Endothelial cell of umbilical vein (primary cell): ENCODE results near the gene OST4. TPM values are rescaled to one million over a fixed set of nuclear protein-coding genes. Genes with fewer than 3 reads are reported as not detected.

Source experiments
- BruUV-seq: library from RNA; stranded (reverse); fragments of 400-500 nt; replicated peaks from 2 replicates; lab custom pipeline; 2021; lab: Mats Ljungman, UMichigan
- CTCF ChIA-PET: fragments of 300-600, 350-600 bp; sonication (Branson Sonifier 250); formaldehyde crosslinking; loops from one replicate; lab custom pipeline; 2021; ENCODE audit warnings: antibody characterized with exemption, inconsistent platforms; lab: Charles Lee
- POLR2A ChIA-PET: fragments of 300-600, 350-600 bp; sonication (Branson Sonifier 250); formaldehyde crosslinking; loops from one replicate; lab custom pipeline; 2021; ENCODE audit warnings: antibody characterized with exemption, inconsistent platforms; lab: Charles Lee
- DNase-seq: peaks from one replicate; pipeline ENCODE4 v3.0.0-alpha.2; 2011; ENCODE audit warnings: low read depth, low spot score
- FAIRE-seq: peaks from 2 replicates; lab custom pipeline; 2011; peaks lifted over from hg19 to GRCh38; lab: Jason Lieb, UNC
- H2AFZ ChIP-seq: 2 replicates; pipeline ENCODE4 v1.6.0; 2012; ENCODE audit warnings: low read depth, low read length, control low read depth, inconsistent platforms
- H3K27ac ChIP-seq: 2 replicates; pipeline ENCODE4 v1.5.1; 2011; ENCODE audit warnings: low read depth, mild to moderate bottlenecking, control low read depth, low read length, moderate library complexity; ENCODE audit not compliant: insufficient read depth
- H3K27me3 ChIP-seq, 2 experiments: 2 replicates each; pipeline versions ENCODE4 v1.6.0 to v1.6.1; 2011; ENCODE audit warnings: low read length in 2 of 2, mixed read lengths in 1 of 2; ENCODE audit not compliant: control insufficient read depth in 2 of 2, insufficient read depth in 2 of 2
- H3K36me3 ChIP-seq, 2 experiments: 2 replicates in 1 of 2; 3 replicates in 1 of 2; pipeline ENCODE4 v1.5.1; 2011; ENCODE audit warnings: low read length in 2 of 2, mild to moderate bottlenecking in 1 of 2, moderate library complexity in 1 of 2; ENCODE audit not compliant: control insufficient read depth in 2 of 2, insufficient read depth in 2 of 2; ENCODE audit errors: extremely low read depth in 1 of 2
- H3K4me1 ChIP-seq: 3 replicates; pipeline ENCODE4 v1.5.1; 2011; ENCODE audit warnings: mild to moderate bottlenecking, low read length; ENCODE audit not compliant: control insufficient read depth, insufficient read depth; ENCODE audit errors: extremely low read depth
- H3K4me2 ChIP-seq: 2 replicates; pipeline ENCODE4 v1.6.1; 2011; ENCODE audit warnings: low read length, control low read depth, mixed read lengths; ENCODE audit not compliant: insufficient read depth
- H3K4me3 ChIP-seq, 3 experiments: fragments of 200-600 bp in 1 of 3; sonication (generic), shearing (Covaris generic) in 1 of 3; replicated peaks in 1 of 3; 2 replicates each; pipeline ENCODE4 v1.5.1; 2011 to 2016; ENCODE audit warnings: control low read depth in 3 of 3, low read length in 3 of 3, mild to moderate bottlenecking in 2 of 3, inconsistent platforms in 1 of 3, low read depth in 1 of 3, moderate library complexity in 1 of 3; ENCODE audit not compliant: insufficient read depth in 1 of 3
- H3K79me2 ChIP-seq: 2 replicates; pipeline ENCODE4 v1.6.0; 2012; ENCODE audit warnings: low read length, inconsistent platforms; ENCODE audit not compliant: control insufficient read depth, insufficient read depth
- H3K9ac ChIP-seq: replicated peaks from 2 replicates; pipeline ENCODE3; 2011; ENCODE audit warnings: low read length, control low read depth; ENCODE audit not compliant: insufficient read depth; ENCODE audit errors: extremely low read depth
- H3K9me1 ChIP-seq: replicated peaks from 3 replicates; pipeline ENCODE4 v1.6.0; 2011; ENCODE audit warnings: mild to moderate bottlenecking, low read length; ENCODE audit not compliant: control insufficient read depth, insufficient read depth; ENCODE audit errors: extremely low read depth
- H3K9me3 ChIP-seq: replicated peaks from 2 replicates; pipeline ENCODE4 v1.5.1; 2012; ENCODE audit warnings: low read length, inconsistent platforms; ENCODE audit not compliant: control insufficient read depth, insufficient read depth
- H4K20me1 ChIP-seq: replicated peaks from 2 replicates; pipeline ENCODE3; 2011; ENCODE audit warnings: mild to moderate bottlenecking, low read length; ENCODE audit not compliant: control insufficient read depth, insufficient read depth; ENCODE audit errors: extremely low read depth
- CTCF ChIP-seq, 2 donors: IDR thresholded peaks; 1 replicate in 1 of 2; 2 replicates in 1 of 2; pipeline ENCODE4 v1.5.1; 2011; ENCODE audit warnings: low read length in 2 of 2, mild to moderate bottlenecking in 2 of 2, moderate library complexity in 2 of 2, control low read depth in 1 of 2, inconsistent platforms in 1 of 2, low read depth in 1 of 2; ENCODE audit not compliant: insufficient read depth in 1 of 2; ENCODE audit errors: extremely low read depth in 1 of 2
- EZH2 ChIP-seq: IDR thresholded peaks from 2 replicates; pipeline ENCODE4 v1.6.1; 2012; ENCODE audit warnings: borderline replicate concordance, low read depth, mild to moderate bottlenecking, moderate library complexity, low read length, inconsistent platforms; ENCODE audit not compliant: severe bottlenecking
- FOS ChIP-seq: IDR thresholded peaks from 2 replicates; pipeline ENCODE4 v1.6.1; 2011; ENCODE audit warnings: mild to moderate bottlenecking, low read length, moderate library complexity, borderline replicate concordance; ENCODE audit not compliant: insufficient read depth
- GATA2 ChIP-seq: IDR thresholded peaks from 2 replicates; pipeline ENCODE4 v1.7.0; 2011; ENCODE audit warnings: low read depth, mild to moderate bottlenecking, moderate library complexity, mixed read lengths, low read length; ENCODE audit not compliant: insufficient read length, insufficient read depth
- JUN ChIP-seq: IDR thresholded peaks from 2 replicates; pipeline ENCODE4 v1.6.1; 2011; ENCODE audit warnings: borderline replicate concordance, low read depth; ENCODE audit not compliant: insufficient read length, insufficient read depth
- MYC ChIP-seq: IDR thresholded peaks from one replicate; pipeline ENCODE4 v1.6.1; 2011; ENCODE audit warnings: mild to moderate bottlenecking, low read depth, low read length
- POLR2A ChIP-seq: IDR thresholded peaks from 2 replicates; pipeline ENCODE4 v1.6.1; 2012; ENCODE audit warnings: low read depth, mild to moderate bottlenecking, control low read depth, low read length
- POLR2AphosphoS5 ChIP-seq: IDR thresholded peaks from 2 replicates; pipeline ENCODE4 v1.6.1; 2012; ENCODE audit warnings: low read depth, mild to moderate bottlenecking, control low read depth, low read length, moderate library complexity; ENCODE audit not compliant: insufficient read depth
- dilution Hi-C: fragments of 300-500 bp; cut with MboI; formaldehyde crosslinking; loops from one replicate; pipeline ENCODE4 v1.15.0; 2019; ENCODE audit warnings: low sequenced_read_pairs; ENCODE audit not compliant: extremely low pct_ligation_motif_present
- intact Hi-C: fragments of 100-400 bp; cut with micrococcal nuclease; formaldehyde crosslinking; loops from one replicate; pipeline ENCODE4 v1.10.0; 2022
- polyA plus RNA-seq, 4 experiments: library from polyadenylated mRNA; depleted of rRNA in 3 of 4; stranded (reverse) in 3 of 4; unstranded in 1 of 4; fragments of >200 nt; gene quantifications; 2 replicates each; pipeline versions ENCODE4 v1.2.1 to v1.2.3, GENCODE V29; 2011 to 2012; ENCODE audit warnings: missing spikeins in 1 of 4
- total RNA-seq: library from RNA; stranded (reverse); gene quantifications from 2 replicates; pipeline ENCODE4 v1.2.3, GENCODE V29; 2021

OST4 gene
- total and polyA plus RNA-seq, 2 donors (not counting 3 experiments of a cell fraction or from before 2014, with no cell fraction given) = 415 to 1,189 TPM

GRCh38 chr2:27102329-27102728 is 30.9 kb upstream of the OST4 start:
- no peaks in the 10 kb centered on the region for H3K27me3 ChIP-seq
- no peak for FAIRE-seq
- ChIA-PET CTCF (interaction anchor here (0.7 to 8.2 kb wide), 7 partner anchors 14 to 201 kb away, joined by 3 to 152 read pairs (median 5); partner anchors contain the start of gene ABHD1), POLR2A (no interaction called here)
- no peak overlapping the region for H3K9ac ChIP-seq
- H3K4me1 ChIP-seq = no peaks in the 10 kb centered on the region
- no peak for DNase-seq
- intact Hi-C loops (no loop called here), dilution Hi-C loops (no loop called here)
- no peak overlapping the region for H3K27ac ChIP-seq
- H3K36me3 ChIP-seq = no peaks in the 10 kb centered on the region
- no peak overlapping the region for H3K4me2 ChIP-seq
- no TSS peak for BruUV-seq
- TF ChIP-seq FOS (no peak), MYC (no peak), POLR2AphosphoS5 (no peak), POLR2A (no peak)
- no peak overlapping the region for H3K4me3 ChIP-seq
- H3K79me2 ChIP-seq = no peaks in the 10 kb centered on the region
- no peaks in the 10 kb centered on the region for H4K20me1 ChIP-seq
- H3K9me1 ChIP-seq = no peaks in the 10 kb centered on the region
- H3K9me3 ChIP-seq = no peaks in the 10 kb centered on the region
- H2AFZ ChIP-seq = no peak overlapping the region

GRCh38 chr2:27100036-27100435 is 28.6 kb upstream of the OST4 start:
- no peaks in the 10 kb centered on the region for H3K27me3 ChIP-seq
- no peak overlapping the region for H3K4me2 ChIP-seq
- H2AFZ ChIP-seq = no peak overlapping the region
- CTCF ChIA-PET = interaction anchor here (1.2 to 8.2 kb wide), 8 partner anchors 9 to 203 kb away, joined by 3 to 152 read pairs (median 9); partner anchors contain the start of gene PREB
- no peak overlapping the region for H3K27ac ChIP-seq
- H3K4me3 ChIP-seq = no peak overlapping the region
- no peaks in the 10 kb centered on the region for H3K9me1 ChIP-seq
- H3K36me3 ChIP-seq = no peaks in the 10 kb centered on the region
- no peaks in the 10 kb centered on the region for H3K4me1 ChIP-seq
- POLR2A ChIA-PET = no interaction called here
- no peak for FAIRE-seq
- no peaks in the 10 kb centered on the region for H4K20me1 ChIP-seq
- dilution Hi-C loops = no loop called here
- no peak for DNase-seq
- TF ChIP-seq POLR2A = no peak
- TF ChIP-seq FOS = no peak
- TF ChIP-seq EZH2 = no peak
- TF ChIP-seq GATA2 = no peak
- TF ChIP-seq MYC = no peak
- no peak for TF ChIP-seq POLR2AphosphoS5
- no peak for TF ChIP-seq CTCF (IDR thresholded peaks at IDR 0.05; ENCODE audit: extremely low read depth in 1 of 2, insufficient read depth in 1 of 2, low read depth in 1 of 2, low read length in 2 of 2)
- no peak for TF ChIP-seq JUN
- no peaks in the 10 kb centered on the region for H3K79me2 ChIP-seq
- no peak overlapping the region for H3K9ac ChIP-seq
- H3K9me3 ChIP-seq = no peaks in the 10 kb centered on the region
- intact Hi-C loops = no loop called here
- no TSS peak for BruUV-seq
